ENCODE data around the gene OCA2. TPM values are rescaled to one million over a fixed set of nuclear protein-coding genes. Genes with fewer than 3 reads are reported as not detected.

The OCA2 gene
- total RNA-seq, 1 donor from 2014 or later = 1.0 TPM

DNA sequence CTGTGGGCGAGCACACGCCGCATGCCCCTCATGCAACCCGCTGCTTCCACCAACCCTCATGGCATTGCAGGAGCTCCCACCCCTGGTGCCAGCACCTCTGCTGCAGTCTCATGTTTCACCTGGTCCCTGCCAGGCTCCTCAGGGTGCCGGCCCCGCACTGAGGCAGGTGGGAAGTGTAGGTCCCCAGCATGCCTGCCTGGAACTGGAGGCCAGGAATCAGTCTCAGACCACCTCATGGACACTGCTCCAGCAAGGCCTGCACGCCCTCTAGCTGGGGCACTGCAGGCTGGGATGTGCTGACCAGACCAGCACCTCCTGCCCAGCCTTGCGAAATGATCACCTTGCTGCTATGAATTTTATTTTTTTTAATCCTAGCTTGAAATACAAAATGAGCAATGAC lies 39.1 kb downstream of the OCA2 start:
- H3K36me3 Mint-ChIP-seq = no peaks in the 10 kb centered on the region

DNA sequence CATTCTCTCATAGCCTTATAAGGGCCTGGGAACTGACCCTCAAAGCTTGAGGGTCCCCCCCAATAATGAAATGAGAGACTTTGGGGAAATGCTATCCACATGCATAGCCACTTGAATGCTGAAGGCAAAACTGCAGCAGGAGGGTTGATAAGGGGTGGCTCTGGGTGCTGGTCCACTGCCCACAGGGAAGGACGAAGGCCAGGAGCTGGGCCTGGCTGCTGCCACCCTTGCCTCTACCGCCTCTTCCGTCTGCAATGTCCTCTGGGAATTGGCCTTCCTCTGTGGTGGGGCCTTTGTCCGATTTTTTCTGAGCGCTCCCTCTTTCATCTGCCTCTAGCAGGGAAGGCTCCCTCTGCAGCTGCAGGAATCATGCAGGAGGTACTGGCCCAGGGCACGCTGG lies 41.0 kb downstream of the OCA2 start:
- H3K27me3 Mint-ChIP-seq (ENCODE audit: low read depth) = peaks cover 2% of the 10 kb centered on the region
- H3K4me1 Mint-ChIP-seq = no peaks in the 10 kb centered on the region
- no peak overlapping the region for H3K27ac Mint-ChIP-seq
- no peak for DNase-seq (ENCODE audit: low spot score in 2 of 2, unreplicated experiment in 2 of 2)
- TF ChIP-seq, protein P1, sequence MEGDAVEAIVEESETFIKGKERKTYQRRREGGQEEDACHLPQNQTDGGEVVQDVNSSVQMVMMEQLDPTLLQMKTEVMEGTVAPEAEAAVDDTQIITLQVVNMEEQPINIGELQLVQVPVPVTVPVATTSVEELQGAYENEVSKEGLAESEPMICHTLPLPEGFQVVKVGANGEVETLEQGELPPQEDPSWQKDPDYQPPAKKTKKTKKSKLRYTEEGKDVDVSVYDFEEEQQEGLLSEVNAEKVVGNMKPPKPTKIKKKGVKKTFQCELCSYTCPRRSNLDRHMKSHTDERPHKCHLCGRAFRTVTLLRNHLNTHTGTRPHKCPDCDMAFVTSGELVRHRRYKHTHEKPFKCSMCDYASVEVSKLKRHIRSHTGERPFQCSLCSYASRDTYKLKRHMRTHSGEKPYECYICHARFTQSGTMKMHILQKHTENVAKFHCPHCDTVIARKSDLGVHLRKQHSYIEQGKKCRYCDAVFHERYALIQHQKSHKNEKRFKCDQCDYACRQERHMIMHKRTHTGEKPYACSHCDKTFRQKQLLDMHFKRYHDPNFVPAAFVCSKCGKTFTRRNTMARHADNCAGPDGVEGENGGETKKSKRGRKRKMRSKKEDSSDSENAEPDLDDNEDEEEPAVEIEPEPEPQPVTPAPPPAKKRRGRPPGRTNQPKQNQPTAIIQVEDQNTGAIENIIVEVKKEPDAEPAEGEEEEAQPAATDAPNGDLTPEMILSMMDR (IDR thresholded peaks at IDR 0.05; ENCODE audit: unreplicated experiment) = no peak
- H3K4me3 Mint-ChIP-seq = no peak overlapping the region
- H3K36me3 Mint-ChIP-seq = no peaks in the 10 kb centered on the region
- H3K9me3 Mint-ChIP-seq = peaks cover 7% of the 10 kb centered on the region

More for the DNA sequence above, 39.1 kb downstream of the OCA2 start:
- Mint-ChIP-seq H3K4me1 (no peaks in the 10 kb centered on the region), H3K27me3 (ENCODE audit: low read depth) (peaks cover 6% of the 10 kb centered on the region), H3K4me3 (no peak overlapping the region), H3K27ac (no peak overlapping the region), H3K9me3 (peaks cover 18% of the 10 kb centered on the region)
- TF ChIP-seq, protein P1 (IDR thresholded peaks at IDR 0.05; ENCODE audit: unreplicated experiment) = no peak
- no peak for DNase-seq (ENCODE audit: low spot score in 2 of 2, unreplicated experiment in 2 of 2)

DNA sequence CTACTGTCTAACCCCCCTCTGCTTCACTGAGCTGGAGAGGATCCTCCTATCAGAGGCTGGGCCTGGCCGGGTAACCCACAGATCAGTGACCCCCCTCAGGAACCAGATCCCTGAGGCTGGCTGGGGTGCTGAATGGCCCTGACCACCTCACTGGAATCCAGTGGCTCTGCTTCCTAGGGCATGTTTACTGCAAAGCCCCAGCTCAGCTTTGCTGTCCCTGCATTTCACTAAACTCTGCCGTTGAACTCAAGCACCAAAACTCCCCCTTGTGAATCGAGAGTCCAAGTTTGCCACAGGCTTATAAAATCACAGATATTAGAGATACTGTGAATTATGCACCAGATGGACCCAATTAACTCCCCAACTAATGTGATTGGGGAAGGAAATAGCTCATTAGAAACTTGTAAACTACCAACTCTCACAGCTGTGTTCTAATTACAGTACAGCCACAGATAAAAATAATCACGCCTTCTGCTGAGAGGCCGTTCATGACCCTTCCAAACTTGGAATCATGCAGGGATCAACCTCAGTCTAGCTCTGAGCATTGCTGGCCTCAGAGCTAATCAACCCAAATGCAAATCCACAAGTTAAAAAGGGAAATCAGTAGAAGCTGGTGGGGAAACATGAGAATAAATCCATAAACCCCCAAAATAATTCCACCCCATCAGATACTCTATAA lies 47.0 kb downstream of the OCA2 start:
- Mint-ChIP-seq H3K36me3 (no peaks in the 10 kb centered on the region), H3K9me3 (peaks cover 13% of the 10 kb centered on the region), H3K27ac (no peak overlapping the region)

DNA sequence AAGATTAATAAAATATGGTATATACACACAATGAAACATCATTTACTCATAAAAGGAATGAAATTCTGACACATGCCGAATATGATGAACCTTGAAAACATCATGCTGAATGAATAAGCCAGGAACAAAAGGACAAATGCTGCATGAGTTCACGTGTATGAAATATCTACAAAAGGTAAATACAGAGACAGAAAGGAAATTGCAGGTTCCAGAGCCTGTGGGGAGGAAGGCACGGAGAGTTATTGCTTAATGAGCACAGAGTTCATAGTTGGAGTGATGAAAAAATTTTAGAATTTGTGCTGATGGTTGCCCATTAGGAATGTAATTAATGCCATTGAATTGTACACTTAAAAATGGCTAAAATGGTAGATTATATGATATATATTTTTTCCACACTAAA lies 49.5 kb downstream of the OCA2 start:
- H3K4me1 Mint-ChIP-seq = peaks cover 8% of the 10 kb centered on the region
- no peak overlapping the region for H3K27ac Mint-ChIP-seq
- peaks cover 32% of the 10 kb centered on the region for H3K27me3 Mint-ChIP-seq (ENCODE audit: low read depth)
- TF ChIP-seq, protein P1 (IDR thresholded peaks at IDR 0.05; ENCODE audit: unreplicated experiment) = no peak
- peaks cover 16% of the 10 kb centered on the region for H3K9me3 Mint-ChIP-seq
- DNase-seq (ENCODE audit: low spot score in 2 of 2, unreplicated experiment in 2 of 2) = no peak
- H3K4me3 Mint-ChIP-seq = no peak overlapping the region
- H3K36me3 Mint-ChIP-seq = no peaks in the 10 kb centered on the region

More for the DNA sequence above, 47.0 kb downstream of the OCA2 start:
- Mint-ChIP-seq H3K4me1 (peaks cover 6% of the 10 kb centered on the region), H3K27me3 (ENCODE audit: low read depth) (peaks cover 15% of the 10 kb centered on the region), H3K4me3 (no peak overlapping the region)
- DNase-seq (ENCODE audit: low spot score in 2 of 2, unreplicated experiment in 2 of 2) = no peak
- TF ChIP-seq, protein P1 (IDR thresholded peaks at IDR 0.05; ENCODE audit: unreplicated experiment) = no peak

DNA sequence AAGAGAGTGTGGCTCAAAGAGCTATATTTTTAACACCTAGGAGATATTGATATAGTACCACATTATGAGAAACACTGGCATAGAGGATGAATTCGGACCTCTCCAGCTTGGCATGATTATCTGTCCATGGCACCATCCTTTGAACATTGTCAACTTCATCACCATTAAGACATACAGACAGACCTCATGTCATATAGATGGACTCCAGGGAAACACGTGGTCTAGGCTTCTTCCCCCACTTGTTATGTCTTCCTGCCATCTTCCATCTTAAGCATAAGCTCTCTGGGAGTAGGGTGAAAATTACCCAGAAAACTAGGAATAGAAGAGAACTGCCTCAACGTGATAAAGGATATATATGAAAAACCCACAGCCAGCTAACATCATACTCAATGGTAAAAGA lies 51.8 kb downstream of the OCA2 start:
- no peak for DNase-seq (ENCODE audit: low spot score in 2 of 2, unreplicated experiment in 2 of 2)
- peaks cover 16% of the 10 kb centered on the region for H3K9me3 Mint-ChIP-seq
- H3K4me3 Mint-ChIP-seq = no peak overlapping the region
- H3K27me3 Mint-ChIP-seq (ENCODE audit: low read depth) = peaks cover 32% of the 10 kb centered on the region
- H3K36me3 Mint-ChIP-seq = no peaks in the 10 kb centered on the region
- TF ChIP-seq, protein P1 (IDR thresholded peaks at IDR 0.05; ENCODE audit: unreplicated experiment) = no peak
- peaks cover 22% of the 10 kb centered on the region for H3K4me1 Mint-ChIP-seq
- H3K27ac Mint-ChIP-seq = no peak overlapping the region

All from mesothelial cell of epicardium (in vitro differentiated cells).